GM19328 (cell line): Measurements from ENCODE around the gene DTX3.
"Not testable (repeated sequence)": the region's sequence is repeated elsewhere in the genome, so short reads cannot be mapped to it uniquely, and the experiment has no call there.

ENCODE experiments used
- ATAC-seq: cut with Tn5 transposase; IDR thresholded peaks from one replicate; pipeline ENCODE4 v1.9.1; 2021; ENCODE audit warnings: mild to moderate bottlenecking, moderate library complexity; ENCODE audit not compliant: unreplicated experiment

The DTX3 gene

GRCh38 chr12:57582440-57582839 is 22.2 kb upstream of the DTX3 start:
- ATAC-seq = no peak

GRCh38 chr12:57583008-57583831 is 21.4 kb upstream of the DTX3 start:
- peak; percentile 93 for ATAC-seq

GRCh38 chr12:57584050-57584449 is 20.6 kb upstream of the DTX3 start:
- ATAC-seq = no peak

- ATAC-seq = no peak
Measured at GRCh38 chr12:57584690-57585089, 19.9 kb upstream of the DTX3 start.

- ATAC-seq = no peak
Measured at GRCh38 chr12:57585156-57585555, 19.5 kb upstream of the DTX3 start.

GRCh38 chr12:57586128-57586527 is 18.5 kb upstream of the DTX3 start:
- ATAC-seq = no peak

GRCh38 chr12:57586832-57587429 is 17.7 kb upstream of the DTX3 start:
- ATAC-seq = no peak

- not testable (repeated sequence) for ATAC-seq
Measured at GRCh38 chr12:57588951-57589610, 15.5 kb upstream of the DTX3 start.

DNA sequence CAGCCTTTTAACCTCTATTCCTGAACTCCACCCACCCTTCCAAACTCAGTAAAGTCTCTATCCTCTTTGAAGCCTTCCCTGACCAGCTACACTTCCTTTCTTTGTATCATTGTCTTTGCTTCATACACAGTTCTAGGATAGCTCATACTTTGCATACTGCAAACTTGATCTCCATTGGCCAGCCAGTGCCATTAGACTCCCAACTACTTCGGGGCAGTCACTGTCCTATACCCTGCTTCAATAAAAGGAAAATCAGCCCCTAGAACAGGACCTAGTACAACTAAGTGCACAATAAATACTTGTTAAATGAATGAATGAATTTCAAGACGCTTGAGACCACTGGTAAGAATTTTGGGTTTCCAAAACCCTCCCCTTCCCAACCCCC is 14.2 kb upstream of the DTX3 start:
- no peak for ATAC-seq

- ATAC-seq = peak; percentile 91
Measured at GRCh38 chr12:57590864-57591781, 13.5 kb upstream of the DTX3 start, which contains the start of gene PIP4K2C. PIP4K2C (plus strand) TSS chr12:57591192; CDS start chr12:57591290, 98 bp downstream.

GRCh38 chr12:57591782-57592325 is 12.8 kb upstream of the DTX3 start:
- no peak for ATAC-seq

DNA sequence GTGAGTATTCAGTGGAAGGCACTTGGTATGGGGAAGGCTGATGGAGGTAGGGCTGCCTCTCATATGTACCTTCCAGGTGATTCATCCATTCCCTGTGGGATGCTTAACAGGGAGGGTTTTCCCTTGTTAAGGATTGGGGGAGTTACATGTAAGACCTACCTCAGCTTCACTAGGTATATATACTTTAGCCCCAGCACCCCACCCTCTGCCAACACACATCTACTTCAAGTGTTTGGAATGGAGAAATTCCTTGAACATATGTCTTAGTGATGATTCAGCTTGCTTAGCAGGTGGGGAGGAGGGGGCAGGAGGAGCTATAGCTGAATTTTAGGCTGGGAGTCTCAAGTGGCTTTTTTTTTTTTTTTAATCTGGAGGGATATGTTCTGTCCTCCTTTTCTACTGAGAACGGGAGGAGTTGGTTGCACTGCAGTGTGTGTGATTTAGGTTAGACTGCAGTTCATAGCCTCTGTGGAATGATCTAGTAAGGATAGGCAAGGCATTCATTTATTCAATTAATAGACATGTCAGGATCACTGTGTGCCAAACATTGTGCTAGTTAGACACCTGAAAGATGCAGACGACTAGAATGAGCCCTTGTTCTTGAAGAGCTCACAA is 12.0 kb upstream of the DTX3 start:
- ATAC-seq = no peak

GRCh38 chr12:57593187-57593586 is 11.4 kb upstream of the DTX3 start:
- no peak for ATAC-seq

DNA sequence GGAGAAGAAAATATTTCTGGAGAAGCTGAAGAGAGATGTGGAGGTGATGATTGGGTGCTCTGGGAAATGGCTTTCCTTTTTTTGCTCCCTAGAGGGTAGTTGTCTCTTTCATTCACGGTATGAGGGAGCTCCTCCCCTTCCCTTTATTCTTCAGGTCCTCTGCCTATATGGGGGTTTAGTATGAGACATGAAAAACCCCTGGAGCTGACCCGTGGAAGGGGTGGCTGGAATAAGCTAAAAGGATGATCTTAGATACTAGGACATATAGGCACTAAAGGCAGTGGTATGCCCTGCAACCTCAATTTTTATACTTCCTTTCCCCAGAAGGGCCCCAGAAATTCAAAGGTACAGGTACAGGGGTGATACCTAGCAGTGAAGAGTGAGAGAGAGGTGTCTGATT is 4.2 kb upstream of the DTX3 start:
- ATAC-seq = no peak

DNA sequence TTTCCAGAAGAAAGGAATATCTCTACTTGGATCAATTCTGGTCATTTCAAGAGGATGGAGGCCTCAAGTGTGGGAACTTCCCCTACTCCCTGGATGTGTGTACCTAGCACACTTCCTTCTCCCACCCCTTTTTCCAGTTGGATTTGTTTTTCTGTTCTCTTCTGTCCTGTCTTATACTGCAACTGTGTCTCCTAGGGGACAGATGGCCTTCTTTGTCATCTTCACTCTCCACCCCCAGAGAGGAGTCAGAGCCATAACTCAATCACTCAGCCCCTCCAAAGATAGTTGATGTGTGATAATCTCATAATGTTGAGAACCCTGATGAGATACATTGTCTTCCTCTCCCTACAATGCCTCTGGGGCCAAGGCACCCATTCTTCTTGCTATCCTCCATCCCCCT is 2.1 kb upstream of the DTX3 start:
- no peak for ATAC-seq

DNA sequence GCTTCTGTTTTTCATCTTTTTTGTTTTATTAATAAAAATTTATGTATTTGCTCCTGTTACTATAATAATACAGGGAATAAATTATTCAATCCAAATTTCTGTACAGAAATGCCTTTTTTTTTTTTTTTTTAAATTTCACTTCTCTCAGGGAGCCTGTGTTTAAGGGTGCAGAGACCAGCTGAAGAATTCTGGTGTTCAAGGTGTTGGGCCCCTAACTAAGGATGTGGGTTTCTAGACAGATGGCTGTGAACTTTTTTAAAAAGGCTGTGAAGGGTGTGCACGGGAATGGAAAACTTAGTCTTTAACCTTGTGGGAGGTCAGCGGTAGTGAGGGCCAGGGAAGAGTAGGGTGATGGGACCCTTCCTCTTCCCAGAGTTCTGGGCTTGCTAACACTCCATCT is 1.3 kb upstream of the DTX3 start:
- no peak for ATAC-seq

- no peak for ATAC-seq
Measured at GRCh38 chr12:57603815-57604453, 690 bp upstream of the DTX3 start.

DNA sequence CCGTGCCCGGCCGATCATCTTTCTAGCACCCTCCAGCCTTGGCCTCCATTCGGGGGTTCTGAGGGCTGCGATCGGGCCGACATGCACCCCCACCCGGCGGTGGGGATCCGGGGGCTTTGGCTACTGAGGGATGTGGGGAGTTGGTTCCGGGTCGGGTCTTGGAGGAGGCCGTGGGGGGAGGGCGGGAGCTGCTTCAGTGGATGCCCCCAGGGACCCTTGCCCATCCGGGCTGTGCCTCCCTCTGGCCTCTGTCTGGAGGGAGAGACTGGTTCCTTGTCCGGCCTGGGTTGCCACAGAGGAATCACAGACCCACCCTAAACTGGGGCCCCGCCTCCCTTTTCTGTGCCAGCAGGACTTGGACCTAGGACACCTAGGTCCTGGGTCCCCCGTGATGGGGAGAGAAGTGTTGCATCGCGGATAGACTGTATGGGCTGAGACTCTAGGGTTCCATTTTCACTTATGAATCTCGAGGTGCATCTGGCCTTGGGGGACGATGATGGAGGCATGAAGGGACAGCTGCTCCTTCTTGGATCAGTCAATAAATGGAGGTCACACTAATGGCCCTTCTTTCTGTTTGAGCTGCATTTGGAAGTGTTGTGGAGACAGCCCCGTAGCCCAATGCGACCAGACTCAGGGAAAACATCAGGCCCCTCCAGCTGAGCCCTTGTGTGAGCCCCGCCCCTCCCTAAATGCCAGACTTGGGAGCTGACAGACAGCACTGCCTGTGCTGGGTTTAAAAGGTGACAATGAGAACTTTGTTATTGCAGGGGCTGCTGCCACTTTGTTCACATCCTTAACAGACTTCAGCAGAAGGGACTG is 577 bp downstream of the DTX3 start:
- ATAC-seq = no peak

- ATAC-seq = no peak
Measured at GRCh38 chr12:57605811-57606311, 1.2 kb downstream of the DTX3 start.
